GM12801 (cell line): Measurements from ENCODE around the gene DNAJC2.

Source experiments
- CTCF ChIP-seq: IDR thresholded peaks from one replicate; pipeline ENCODE4 v1.5.1; 2011; ENCODE audit warnings: control low read depth; ENCODE audit not compliant: insufficient read length; ENCODE audit errors: extremely low read depth

Gene DNAJC2

GRCh38 chr7:103381280-103382031 lies 36.9 kb upstream of the DNAJC2 start:
- TF ChIP-seq CTCF = no peak

- no peak for TF ChIP-seq CTCF
These were observed 36.0 kb upstream of the DNAJC2 start for GRCh38 chr7:103380395-103381191.

- TF ChIP-seq CTCF = no peak
These were observed 34.9 kb upstream of the DNAJC2 start for GRCh38 chr7:103379270-103379975.

GRCh38 chr7:103373866-103374643 lies 29.5 kb upstream of the DNAJC2 start:
- no peak for TF ChIP-seq CTCF

GRCh38 chr7:103369432-103369831 lies 24.9 kb upstream of the DNAJC2 start:
- no peak for TF ChIP-seq CTCF

- TF ChIP-seq CTCF = no peak
These were observed 5.2 kb upstream of the DNAJC2 start for GRCh38 chr7:103349805-103350204.
